Measurements from ENCODE around the gene TRAF3. TPM values are rescaled to one million over a fixed set of nuclear protein-coding genes. Genes with fewer than 3 reads are reported as not detected.

The TRAF3 gene
- total and polyA plus RNA-seq, 4 donors = 2.1 to 12.0 (median 5.2) TPM

- peaks cover 3 to 35% (median 8%) of the 10 kb centered on the region in 4 donors for H3K36me3 ChIP-seq (ENCODE audit: control insufficient read depth in 4 of 4, insufficient read depth in 3 of 4, low read depth in 1 of 4, low read length in 3 of 4)
- H3K4me1 ChIP-seq (ENCODE audit: control insufficient read depth in 4 of 4, insufficient read depth in 4 of 4, low read length in 3 of 4) = no peaks in the 10 kb centered on the region
- no peak for DNase-seq (ENCODE audit: low spot score)
- no peak overlapping the region for H3K4me3 ChIP-seq (ENCODE audit: low read depth in 1 of 3, low read length in 3 of 3)
- H3K27ac ChIP-seq (ENCODE audit: low read depth in 1 of 2, low read length in 2 of 2) = no peak overlapping the region
- no peak overlapping the region for H3K9ac ChIP-seq (ENCODE audit: low read depth in 1 of 2, low read length in 2 of 2)
- 92% methylated on average over 7 of the region's 7 CpGs for WGBS
- H3K9me3 ChIP-seq (ENCODE audit: control insufficient read depth in 4 of 4, low read length in 3 of 4) = no peaks in the 10 kb centered on the region
- TF ChIP-seq REST (IDR thresholded peaks at IDR 0.05) (no peak), ATF3 (IDR thresholded peaks at IDR 0.05) (no peak), JUND (IDR thresholded peaks at IDR 0.05) (no peak), GABPA (IDR thresholded peaks at IDR 0.05 in 1 of 2, conservative IDR thresholded peaks at IDR 0.05 in 1 of 2) (no peak), HNF4G (IDR thresholded peaks at IDR 0.05) (no peak), RXRA (IDR thresholded peaks at IDR 0.05) (no peak), TAF1 (conservative IDR thresholded peaks at IDR 0.05) (no peak), ZBTB33 (IDR thresholded peaks at IDR 0.05) (no peak), FOXA2 (IDR thresholded peaks at IDR 0.05) (no peak), SP1 (IDR thresholded peaks at IDR 0.05) (no peak), FOXA1 (IDR thresholded peaks at IDR 0.05) (no peak), NR2F2 (IDR thresholded peaks at IDR 0.05) (no peak), EGR1 (IDR thresholded peaks at IDR 0.05; ENCODE audit: low read depth in 2 of 2) (no peak), CTCF (IDR thresholded peaks at IDR 0.05; ENCODE audit: low read depth, low read length, missing input control) (no peak), YY1 (IDR thresholded peaks at IDR 0.05) (no peak), MAX (IDR thresholded peaks at IDR 0.05) (no peak)
- H3K27me3 ChIP-seq (ENCODE audit: control insufficient read depth in 4 of 4, insufficient read depth in 4 of 4, low read length in 3 of 4) = no peaks in the 10 kb centered on the region
Measured at GRCh38 chr14:102902086-102902485, 124.8 kb downstream of the TRAF3 start.

Measured in liver (tissue), 9 donors.